Mesenchymal stem cell (in vitro differentiated cells and primary cell): ENCODE data around the gene OR2L8.

Experiments used
- DNase-seq: peaks from one replicate; pipeline ENCODE4 v3.0.0-alpha.2; 2013
- H2AFZ ChIP-seq: one replicate; pipeline ENCODE4 v1.6.1; 2013; ENCODE audit warnings: low read depth, mild to moderate bottlenecking, control low read depth, inconsistent platforms, low read length, moderate library complexity
- H2AK5ac ChIP-seq: 2 replicates; pipeline ENCODE4 v1.6.1; 2013; ENCODE audit warnings: low read length, moderate library complexity, mild to moderate bottlenecking, inconsistent platforms; ENCODE audit not compliant: severe bottlenecking
- H2BK120ac ChIP-seq: one replicate; pipeline ENCODE4 v1.6.1; 2013; ENCODE audit warnings: low read depth, mild to moderate bottlenecking, inconsistent platforms, low read length, moderate library complexity
- H2BK12ac ChIP-seq, 2 experiments: one replicate each; pipeline ENCODE4 v1.6.1; 2013; ENCODE audit warnings: inconsistent platforms in 2 of 2, low read length in 2 of 2, mild to moderate bottlenecking in 2 of 2, moderate library complexity in 2 of 2, control low read depth in 1 of 2
- H2BK15ac ChIP-seq: one replicate; pipeline ENCODE4 v1.6.1; 2013; ENCODE audit warnings: mild to moderate bottlenecking, low read depth, inconsistent platforms; ENCODE audit not compliant: poor library complexity, severe bottlenecking
- H2BK5ac ChIP-seq: 2 replicates; pipeline ENCODE4 v1.6.1; 2013; ENCODE audit warnings: low read depth, mild to moderate bottlenecking, low read length, control low read depth, inconsistent platforms; ENCODE audit not compliant: poor library complexity, severe bottlenecking
- H3K14ac ChIP-seq, 2 experiments: one replicate each; pipeline ENCODE4 v1.6.1; 2013; ENCODE audit warnings: inconsistent platforms in 2 of 2, low read length in 2 of 2, control low read depth in 1 of 2, mild to moderate bottlenecking in 1 of 2, moderate library complexity in 1 of 2
- H3K18ac ChIP-seq, 2 experiments: one replicate each; pipeline ENCODE4 v1.6.1; 2013; ENCODE audit warnings: inconsistent platforms in 2 of 2, low read length in 2 of 2, control low read depth in 1 of 2, low read depth in 1 of 2, mild to moderate bottlenecking in 1 of 2
- H3K23ac ChIP-seq, 2 experiments: one replicate each; pipeline ENCODE4 v1.6.1; 2013; ENCODE audit warnings: inconsistent platforms in 2 of 2, low read length in 2 of 2, mild to moderate bottlenecking in 2 of 2, moderate library complexity in 2 of 2, control low read depth in 1 of 2
- H3K27ac ChIP-seq: 2 replicates; pipeline ENCODE4 v1.5.1; 2013; ENCODE audit warnings: mild to moderate bottlenecking, moderate library complexity, low read length, control low read depth, inconsistent platforms; ENCODE audit not compliant: poor library complexity, severe bottlenecking
- H3K27me3 ChIP-seq, 2 experiments: 2 replicates each; pipeline versions ENCODE4 v1.6.1 to v1.7.0; 2013; ENCODE audit warnings: low read length in 2 of 2, mild to moderate bottlenecking in 2 of 2, moderate library complexity in 2 of 2, control low read depth in 1 of 2, inconsistent platforms in 1 of 2; ENCODE audit not compliant: control insufficient read depth in 1 of 2, insufficient read depth in 1 of 2
- H3K36me3 ChIP-seq, 2 experiments: 2 replicates each; pipeline versions ENCODE4 v1.6.1 to v1.7.0; 2013; ENCODE audit warnings: low read length in 2 of 2, control low read depth in 1 of 2, inconsistent platforms in 1 of 2, low read depth in 1 of 2, mild to moderate bottlenecking in 1 of 2; ENCODE audit not compliant: insufficient read depth in 2 of 2, control insufficient read depth in 1 of 2
- H3K4ac ChIP-seq, 2 experiments: one replicate each; pipeline ENCODE4 v1.6.1; 2013; ENCODE audit warnings: inconsistent platforms in 2 of 2, low read length in 2 of 2, mild to moderate bottlenecking in 2 of 2, moderate library complexity in 2 of 2, control low read depth in 1 of 2, low read depth in 1 of 2
- H3K4me1 ChIP-seq: 2 replicates; pipeline ENCODE4 v1.6.1; 2013; ENCODE audit warnings: low read depth, low read length, control low read depth; ENCODE audit not compliant: control insufficient read depth, insufficient read depth
- H3K4me2 ChIP-seq: 2 replicates; pipeline ENCODE4 v1.6.1; 2013; ENCODE audit warnings: low read length, mild to moderate bottlenecking, inconsistent platforms; ENCODE audit not compliant: poor library complexity, severe bottlenecking
- H3K4me3 ChIP-seq, 2 experiments: 2 replicates each; pipeline versions ENCODE4 v1.5.1 to v1.7.0; 2013; ENCODE audit warnings: low read length in 2 of 2, mild to moderate bottlenecking in 2 of 2, control low read depth in 1 of 2, low read depth in 1 of 2; ENCODE audit not compliant: insufficient read depth in 1 of 2
- H3K79me1 ChIP-seq: replicated peaks from 2 replicates; pipeline ENCODE4 v1.6.1; 2013; ENCODE audit warnings: mild to moderate bottlenecking, control low read depth, low read length, inconsistent platforms; ENCODE audit not compliant: poor library complexity, severe bottlenecking
- H3K9ac ChIP-seq: 2 replicates; pipeline ENCODE4 v1.7.0; 2013; ENCODE audit warnings: mild to moderate bottlenecking, low read length, moderate library complexity
- H3K9me3 ChIP-seq: 2 replicates; pipeline ENCODE4 v1.7.0; 2013; ENCODE audit warnings: mild to moderate bottlenecking, low read length; ENCODE audit not compliant: control insufficient read depth
- H4K8ac ChIP-seq: one replicate; pipeline ENCODE4 v1.6.1; 2013; ENCODE audit warnings: inconsistent platforms, mild to moderate bottlenecking, low read length, moderate library complexity
- H4K91ac ChIP-seq: one replicate; pipeline ENCODE4 v1.6.1; 2013; ENCODE audit warnings: mild to moderate bottlenecking, low read length, inconsistent platforms
- WGBS: methylation state at CpG from one replicate; pipeline ENCODE4 v1.1.7; 2013; ENCODE audit warnings: mixed read lengths; 5-methylcytosine and 5-hydroxymethylcytosine counted together

Gene OR2L8

DNA sequence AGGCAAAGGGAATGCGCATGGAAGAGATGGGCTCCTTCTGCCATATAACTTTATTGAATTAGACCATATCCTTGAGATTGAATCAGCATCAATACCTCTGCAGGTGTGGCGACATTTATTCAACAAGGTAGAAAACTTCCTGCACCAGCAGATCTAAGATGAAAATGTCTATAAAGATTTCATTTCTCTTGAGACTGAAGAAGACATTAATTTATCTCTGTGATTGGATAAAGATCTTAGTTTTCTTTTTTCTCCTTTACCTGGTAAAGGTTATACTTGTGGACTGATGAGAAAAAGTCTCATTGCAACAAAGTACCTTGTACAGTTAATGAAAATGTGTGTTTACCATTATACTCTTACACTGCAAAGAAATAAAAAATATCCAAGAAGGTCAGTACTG is 28.7 kb upstream of the OR2L8 start, which contains the start of gene OR2T8:
OR2T8 (plus strand) TSS at position 301 of the 400 bp plus-strand sequence. CDS start 766 bp downstream, outside the sequence.
- Histone ChIP-seq H2BK120ac (no peak within 1 kb of the TSS), H3K18ac (no peak within 1 kb of the TSS), H2BK5ac (no peak within 1 kb of the TSS), H3K4me1 (no peaks in the 10 kb centered on the region), H3K4me2 (no peak within 1 kb of the TSS), H3K14ac (no peak within 1 kb of the TSS), H3K27me3 (no peaks in the 10 kb centered on the region), H2AK5ac (no peak within 1 kb of the TSS), H3K23ac (no peak within 1 kb of the TSS), H3K4me3 (no peak within 1 kb of the TSS), H3K36me3 (no peaks in the 10 kb centered on the region), H2BK15ac (no peak within 1 kb of the TSS), H2AFZ (no peak within 1 kb of the TSS), H3K9ac (no peak within 1 kb of the TSS), H4K91ac (no peak within 1 kb of the TSS), H4K8ac (no peak within 1 kb of the TSS), H3K4ac (no peak within 1 kb of the TSS), H3K79me1 (no peaks in the 10 kb centered on the region), H3K27ac (no peak within 1 kb of the TSS), H3K9me3 (peaks cover 8% of the 10 kb centered on the region), H2BK12ac (no peak within 1 kb of the TSS)
- WGBS = no CpG with 5 or more reads among the region's 2 CpGs
- DNase-seq = no peak

DNA sequence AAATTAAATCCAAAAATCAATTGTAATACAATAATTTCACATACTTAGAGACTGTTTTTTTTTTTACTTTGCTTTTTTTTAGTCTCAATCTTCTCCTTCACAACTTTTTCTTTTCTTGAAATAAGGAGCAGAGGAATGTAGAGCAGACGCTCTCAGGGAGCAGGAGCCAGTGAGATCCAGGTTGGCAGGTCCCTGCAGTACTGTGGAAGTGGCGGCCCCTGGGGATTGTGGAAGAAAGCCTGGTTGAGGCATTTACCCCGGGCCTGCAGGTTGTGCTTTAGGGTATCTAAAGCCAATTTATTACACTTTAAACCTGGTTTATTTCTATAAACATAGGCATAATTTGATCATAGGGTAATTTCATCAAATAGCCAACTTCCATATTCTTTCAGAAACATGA is 24.7 kb upstream of the OR2L8 start:
- no peak overlapping the region for H3K4ac ChIP-seq
- WGBS = 43% methylated on average over 1 of the region's 3 CpGs
- DNase-seq = no peak

GRCh38 chr1:247924868-247925267 is 23.8 kb upstream of the OR2L8 start, which contains the start of gene OR2AJ1:
Gene OR2AJ1, plus strand, starts transcription at chr1:247924889. Its CDS starts 8,880 bp downstream, at chr1:247933769.
- DNase-seq = no peak
- Histone ChIP-seq H3K4ac (no peak within 1 kb of the TSS), H3K4me3 (no peak within 1 kb of the TSS), H3K23ac (no peak within 1 kb of the TSS), H2BK12ac (no peak within 1 kb of the TSS), H2BK5ac (no peak within 1 kb of the TSS), H3K4me1 (no peaks in the 10 kb centered on the region), H3K36me3 (no peaks in the 10 kb centered on the region), H4K91ac (no peak within 1 kb of the TSS), H3K79me1 (no peaks in the 10 kb centered on the region), H2AK5ac (no peak within 1 kb of the TSS), H3K4me2 (no peak within 1 kb of the TSS), H3K9ac (no peak within 1 kb of the TSS), H2BK15ac (no peak within 1 kb of the TSS), H3K14ac (no peak within 1 kb of the TSS), H2BK120ac (no peak within 1 kb of the TSS), H4K8ac (no peak within 1 kb of the TSS), H3K27ac (no peak within 1 kb of the TSS), H3K18ac (no peak within 1 kb of the TSS), H3K27me3 (no peaks in the 10 kb centered on the region), H3K9me3 (peaks cover 11% of the 10 kb centered on the region), H2AFZ (no peak within 1 kb of the TSS)
- 76% methylated on average over 9 of the region's 9 CpGs for WGBS

More for the DNA sequence above, 24.7 kb upstream of the OR2L8 start:
- Histone ChIP-seq H3K79me1 (no peaks in the 10 kb centered on the region), H3K4me1 (no peaks in the 10 kb centered on the region), H2BK12ac (no peak overlapping the region), H3K9me3 (peaks cover 9% of the 10 kb centered on the region), H3K4me3 (no peak overlapping the region), H4K8ac (no peak overlapping the region), H3K27me3 (no peaks in the 10 kb centered on the region), H3K23ac (no peak overlapping the region), H2BK120ac (no peak overlapping the region), H4K91ac (no peak overlapping the region), H3K18ac (no peak overlapping the region), H3K27ac (no peak overlapping the region), H3K36me3 (no peaks in the 10 kb centered on the region), H2BK15ac (no peak overlapping the region), H3K14ac (no peak overlapping the region), H2AK5ac (no peak overlapping the region), H3K4me2 (no peak overlapping the region), H2BK5ac (no peak overlapping the region), H2AFZ (no peak overlapping the region), H3K9ac (no peak overlapping the region)

- no peak overlapping the region for H3K18ac ChIP-seq
These were observed 14.7 kb upstream of the OR2L8 start for GRCh38 chr1:247933989-247934388.

More at GRCh38 chr1:247933989-247934388, 14.7 kb upstream of the OR2L8 start:
- Histone ChIP-seq H4K8ac (no peak overlapping the region), H4K91ac (no peak overlapping the region), H3K4ac (no peak overlapping the region), H2BK15ac (no peak overlapping the region), H3K4me2 (no peak overlapping the region), H2BK120ac (no peak overlapping the region), H3K36me3 (no peaks in the 10 kb centered on the region), H3K4me3 (no peak overlapping the region), H3K9me3 (peaks cover 12% of the 10 kb centered on the region), H3K14ac (no peak overlapping the region), H2AK5ac (no peak overlapping the region), H3K9ac (no peak overlapping the region), H2BK12ac (no peak overlapping the region), H3K79me1 (no peaks in the 10 kb centered on the region), H3K4me1 (no peaks in the 10 kb centered on the region), H2BK5ac (no peak overlapping the region), H3K27ac (no peak overlapping the region), H3K27me3 (no peaks in the 10 kb centered on the region), H3K23ac (no peak overlapping the region), H2AFZ (no peak overlapping the region)
- no peak for DNase-seq
- WGBS = 92% methylated on average over 8 of the region's 8 CpGs
